ENCODE results near the gene ZNF281. TPM values are rescaled to one million over a fixed set of nuclear protein-coding genes. Genes with fewer than 3 reads are reported as not detected.

Gene ZNF281
- total and polyA plus RNA-seq, 9 of the 15 experiments (the other 6 are each of a cell fraction or from before 2014, with no cell fraction given) = 9.6 to 24.9 (median 16.5) TPM

GRCh38 chr1:200364831-200365230 is 45.0 kb downstream of the ZNF281 start (continued):
- TF ChIP-seq, protein P1, sequence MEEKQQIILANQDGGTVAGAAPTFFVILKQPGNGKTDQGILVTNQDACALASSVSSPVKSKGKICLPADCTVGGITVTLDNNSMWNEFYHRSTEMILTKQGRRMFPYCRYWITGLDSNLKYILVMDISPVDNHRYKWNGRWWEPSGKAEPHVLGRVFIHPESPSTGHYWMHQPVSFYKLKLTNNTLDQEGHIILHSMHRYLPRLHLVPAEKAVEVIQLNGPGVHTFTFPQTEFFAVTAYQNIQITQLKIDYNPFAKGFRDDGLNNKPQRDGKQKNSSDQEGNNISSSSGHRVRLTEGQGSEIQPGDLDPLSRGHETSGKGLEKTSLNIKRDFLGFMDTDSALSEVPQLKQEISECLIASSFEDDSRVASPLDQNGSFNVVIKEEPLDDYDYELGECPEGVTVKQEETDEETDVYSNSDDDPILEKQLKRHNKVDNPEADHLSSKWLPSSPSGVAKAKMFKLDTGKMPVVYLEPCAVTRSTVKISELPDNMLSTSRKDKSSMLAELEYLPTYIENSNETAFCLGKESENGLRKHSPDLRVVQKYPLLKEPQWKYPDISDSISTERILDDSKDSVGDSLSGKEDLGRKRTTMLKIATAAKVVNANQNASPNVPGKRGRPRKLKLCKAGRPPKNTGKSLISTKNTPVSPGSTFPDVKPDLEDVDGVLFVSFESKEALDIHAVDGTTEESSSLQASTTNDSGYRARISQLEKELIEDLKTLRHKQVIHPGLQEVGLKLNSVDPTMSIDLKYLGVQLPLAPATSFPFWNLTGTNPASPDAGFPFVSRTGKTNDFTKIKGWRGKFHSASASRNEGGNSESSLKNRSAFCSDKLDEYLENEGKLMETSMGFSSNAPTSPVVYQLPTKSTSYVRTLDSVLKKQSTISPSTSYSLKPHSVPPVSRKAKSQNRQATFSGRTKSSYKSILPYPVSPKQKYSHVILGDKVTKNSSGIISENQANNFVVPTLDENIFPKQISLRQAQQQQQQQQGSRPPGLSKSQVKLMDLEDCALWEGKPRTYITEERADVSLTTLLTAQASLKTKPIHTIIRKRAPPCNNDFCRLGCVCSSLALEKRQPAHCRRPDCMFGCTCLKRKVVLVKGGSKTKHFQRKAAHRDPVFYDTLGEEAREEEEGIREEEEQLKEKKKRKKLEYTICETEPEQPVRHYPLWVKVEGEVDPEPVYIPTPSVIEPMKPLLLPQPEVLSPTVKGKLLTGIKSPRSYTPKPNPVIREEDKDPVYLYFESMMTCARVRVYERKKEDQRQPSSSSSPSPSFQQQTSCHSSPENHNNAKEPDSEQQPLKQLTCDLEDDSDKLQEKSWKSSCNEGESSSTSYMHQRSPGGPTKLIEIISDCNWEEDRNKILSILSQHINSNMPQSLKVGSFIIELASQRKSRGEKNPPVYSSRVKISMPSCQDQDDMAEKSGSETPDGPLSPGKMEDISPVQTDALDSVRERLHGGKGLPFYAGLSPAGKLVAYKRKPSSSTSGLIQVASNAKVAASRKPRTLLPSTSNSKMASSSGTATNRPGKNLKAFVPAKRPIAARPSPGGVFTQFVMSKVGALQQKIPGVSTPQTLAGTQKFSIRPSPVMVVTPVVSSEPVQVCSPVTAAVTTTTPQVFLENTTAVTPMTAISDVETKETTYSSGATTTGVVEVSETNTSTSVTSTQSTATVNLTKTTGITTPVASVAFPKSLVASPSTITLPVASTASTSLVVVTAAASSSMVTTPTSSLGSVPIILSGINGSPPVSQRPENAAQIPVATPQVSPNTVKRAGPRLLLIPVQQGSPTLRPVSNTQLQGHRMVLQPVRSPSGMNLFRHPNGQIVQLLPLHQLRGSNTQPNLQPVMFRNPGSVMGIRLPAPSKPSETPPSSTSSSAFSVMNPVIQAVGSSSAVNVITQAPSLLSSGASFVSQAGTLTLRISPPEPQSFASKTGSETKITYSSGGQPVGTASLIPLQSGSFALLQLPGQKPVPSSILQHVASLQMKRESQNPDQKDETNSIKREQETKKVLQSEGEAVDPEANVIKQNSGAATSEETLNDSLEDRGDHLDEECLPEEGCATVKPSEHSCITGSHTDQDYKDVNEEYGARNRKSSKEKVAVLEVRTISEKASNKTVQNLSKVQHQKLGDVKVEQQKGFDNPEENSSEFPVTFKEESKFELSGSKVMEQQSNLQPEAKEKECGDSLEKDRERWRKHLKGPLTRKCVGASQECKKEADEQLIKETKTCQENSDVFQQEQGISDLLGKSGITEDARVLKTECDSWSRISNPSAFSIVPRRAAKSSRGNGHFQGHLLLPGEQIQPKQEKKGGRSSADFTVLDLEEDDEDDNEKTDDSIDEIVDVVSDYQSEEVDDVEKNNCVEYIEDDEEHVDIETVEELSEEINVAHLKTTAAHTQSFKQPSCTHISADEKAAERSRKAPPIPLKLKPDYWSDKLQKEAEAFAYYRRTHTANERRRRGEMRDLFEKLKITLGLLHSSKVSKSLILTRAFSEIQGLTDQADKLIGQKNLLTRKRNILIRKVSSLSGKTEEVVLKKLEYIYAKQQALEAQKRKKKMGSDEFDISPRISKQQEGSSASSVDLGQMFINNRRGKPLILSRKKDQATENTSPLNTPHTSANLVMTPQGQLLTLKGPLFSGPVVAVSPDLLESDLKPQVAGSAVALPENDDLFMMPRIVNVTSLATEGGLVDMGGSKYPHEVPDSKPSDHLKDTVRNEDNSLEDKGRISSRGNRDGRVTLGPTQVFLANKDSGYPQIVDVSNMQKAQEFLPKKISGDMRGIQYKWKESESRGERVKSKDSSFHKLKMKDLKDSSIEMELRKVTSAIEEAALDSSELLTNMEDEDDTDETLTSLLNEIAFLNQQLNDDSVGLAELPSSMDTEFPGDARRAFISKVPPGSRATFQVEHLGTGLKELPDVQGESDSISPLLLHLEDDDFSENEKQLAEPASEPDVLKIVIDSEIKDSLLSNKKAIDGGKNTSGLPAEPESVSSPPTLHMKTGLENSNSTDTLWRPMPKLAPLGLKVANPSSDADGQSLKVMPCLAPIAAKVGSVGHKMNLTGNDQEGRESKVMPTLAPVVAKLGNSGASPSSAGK (IDR thresholded peaks at IDR 0.05) = no peak
- TF ChIP-seq ETS2 (tag; IDR thresholded peaks at IDR 0.05; ENCODE audit: borderline replicate concordance, poor library complexity, severe bottlenecking) (no peak), PRDM10 (IDR thresholded peaks at IDR 0.05; ENCODE audit: partially characterized antibody) (no peak), ARHGAP35 (IDR thresholded peaks at IDR 0.05; ENCODE audit: partially characterized antibody) (no peak), WHSC1 (IDR thresholded peaks at IDR 0.05; ENCODE audit: low read length) (no peak), ZBTB43 (CRISPR knock-in tag; IDR thresholded peaks at IDR 0.05) (no peak), CAMTA2 (CRISPR knock-in tag; conservative IDR thresholded peaks at IDR 0.05) (no peak), NFIC (IDR thresholded peaks at IDR 0.05) (no peak), PCBP1 (IDR thresholded peaks at IDR 0.05; ENCODE audit: low read depth, low read length, poor library complexity, severe bottlenecking) (no peak), NFXL1 (CRISPR knock-in tag; IDR thresholded peaks at IDR 0.05) (no peak), SP1 (CRISPR knock-in tag; IDR thresholded peaks at IDR 0.05) (no peak), PHF20 (IDR thresholded peaks at IDR 0.05; ENCODE audit: partially characterized antibody) (no peak), SLC30A9 (CRISPR knock-in tag; IDR thresholded peaks at IDR 0.05) (no peak)

Data from K562 (cell line).